HL-60 (cell line): ENCODE data around the gene SEC22B.
"Not testable (repeated sequence)": the region's sequence is repeated elsewhere in the genome, so short reads cannot be mapped to it uniquely, and the experiment has no call there.

Source experiments
- CTCF ChIP-seq: IDR thresholded peaks from one replicate; pipeline ENCODE4 v1.5.1; 2011; ENCODE audit warnings: low read length, control low read depth, inconsistent platforms; ENCODE audit not compliant: insufficient read depth
- GABPA ChIP-seq: IDR thresholded peaks from 2 replicates; pipeline ENCODE4 v1.6.1; 2012; ENCODE audit warnings: low read depth
- POLR2AphosphoS5 ChIP-seq: IDR thresholded peaks from 2 replicates; pipeline ENCODE4 v1.6.1; 2012; ENCODE audit warnings: low read depth
- REST ChIP-seq: IDR thresholded peaks from 2 replicates; pipeline ENCODE4 v1.6.1; 2012; ENCODE audit warnings: low read depth; ENCODE audit not compliant: insufficient replicate concordance

GRCh38 chr1:120164761-120165160, 11.6 kb downstream of the SEC22B start:
- TF ChIP-seq CTCF, POLR2AphosphoS5, GABPA, REST: not testable (repeated sequence)
